ENCODE results near the gene TRAF3. TPM values are rescaled to one million over a fixed set of nuclear protein-coding genes. Genes with fewer than 3 reads are reported as not detected.

The TRAF3 gene
- total RNA-seq, 1 donor from 2014 or later = 25.9 TPM

DNA sequence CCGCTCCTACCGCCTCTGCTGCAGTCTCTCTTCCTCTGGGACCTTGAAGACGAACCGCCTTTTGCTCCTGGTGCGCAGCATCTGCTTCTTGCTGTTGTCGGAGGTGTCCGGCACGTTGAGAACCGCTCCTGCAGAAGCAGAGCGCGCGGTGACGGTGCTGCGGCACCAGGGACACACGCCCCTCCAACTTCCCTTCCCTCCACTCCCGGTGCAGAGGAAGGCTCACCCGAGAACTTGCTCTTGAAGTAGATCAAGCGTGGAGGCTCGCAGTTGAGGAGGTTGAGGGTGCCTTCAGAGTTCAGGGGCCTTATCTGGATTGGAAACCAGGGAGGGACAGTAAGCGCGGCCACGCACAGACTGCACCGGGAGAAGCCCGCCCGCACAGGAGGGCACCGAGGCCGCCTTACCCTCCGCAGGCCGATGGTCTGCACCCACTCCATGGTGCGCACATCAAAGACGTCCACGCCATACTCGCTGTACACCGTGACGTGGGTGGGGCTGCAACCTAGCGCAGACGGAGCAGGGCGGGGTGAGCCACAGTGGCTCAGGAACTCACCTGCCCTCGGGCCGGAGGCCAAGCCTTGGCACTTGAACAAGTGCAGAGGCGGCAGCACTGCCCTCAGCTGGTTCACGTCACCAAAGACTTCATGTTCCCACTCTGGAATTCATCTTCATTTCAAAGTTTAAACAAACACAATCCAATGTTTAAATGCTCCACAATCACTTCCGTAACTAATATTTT lies 162.7 kb downstream of the TRAF3 start:
- Histone ChIP-seq H3K27me3 (ENCODE audit: insufficient read depth, low read length) (no peaks in the 10 kb centered on the region), H3K4me1 (ENCODE audit: insufficient read depth, low read length) (no peaks in the 10 kb centered on the region), H3K36me3 (ENCODE audit: insufficient read depth, low read length) (peaks cover 31% of the 10 kb centered on the region), H3K9me3 (ENCODE audit: insufficient read depth, low read depth, low read length) (no peaks in the 10 kb centered on the region), H3K27ac (ENCODE audit: low read depth, low read length) (no peak overlapping the region), H4K20me1 (ENCODE audit: insufficient read depth, low read length) (peaks cover 37% of the 10 kb centered on the region), H3K4me3 (ENCODE audit: insufficient read depth, low read depth, low read length) (no peak overlapping the region), H3K9ac (ENCODE audit: low read length) (no peak overlapping the region), H3K4me2 (ENCODE audit: low read length) (no peak overlapping the region), H2AFZ (ENCODE audit: low read depth, low read length) (no peak overlapping the region), H3K79me2 (ENCODE audit: insufficient read depth, low read length) (no peaks in the 10 kb centered on the region)
- DNase-seq (ENCODE audit: low read depth) (no peak), FAIRE-seq (no peak)
- no peak for TF ChIP-seq EZH2 (IDR thresholded peaks at IDR 0.05; ENCODE audit: insufficient read depth, low read length)
- TF ChIP-seq, protein P1, sequence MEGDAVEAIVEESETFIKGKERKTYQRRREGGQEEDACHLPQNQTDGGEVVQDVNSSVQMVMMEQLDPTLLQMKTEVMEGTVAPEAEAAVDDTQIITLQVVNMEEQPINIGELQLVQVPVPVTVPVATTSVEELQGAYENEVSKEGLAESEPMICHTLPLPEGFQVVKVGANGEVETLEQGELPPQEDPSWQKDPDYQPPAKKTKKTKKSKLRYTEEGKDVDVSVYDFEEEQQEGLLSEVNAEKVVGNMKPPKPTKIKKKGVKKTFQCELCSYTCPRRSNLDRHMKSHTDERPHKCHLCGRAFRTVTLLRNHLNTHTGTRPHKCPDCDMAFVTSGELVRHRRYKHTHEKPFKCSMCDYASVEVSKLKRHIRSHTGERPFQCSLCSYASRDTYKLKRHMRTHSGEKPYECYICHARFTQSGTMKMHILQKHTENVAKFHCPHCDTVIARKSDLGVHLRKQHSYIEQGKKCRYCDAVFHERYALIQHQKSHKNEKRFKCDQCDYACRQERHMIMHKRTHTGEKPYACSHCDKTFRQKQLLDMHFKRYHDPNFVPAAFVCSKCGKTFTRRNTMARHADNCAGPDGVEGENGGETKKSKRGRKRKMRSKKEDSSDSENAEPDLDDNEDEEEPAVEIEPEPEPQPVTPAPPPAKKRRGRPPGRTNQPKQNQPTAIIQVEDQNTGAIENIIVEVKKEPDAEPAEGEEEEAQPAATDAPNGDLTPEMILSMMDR (IDR thresholded peaks at IDR 0.05; ENCODE audit: insufficient read depth, low read depth, low read length) = no peak
- Mint-ChIP-seq H3K27ac (ENCODE audit: unreplicated experiment) (no peak overlapping the region), H3K27me3 (ENCODE audit: low read depth, unreplicated experiment) (no peaks in the 10 kb centered on the region), H3K4me3 (ENCODE audit: unreplicated experiment) (no peak overlapping the region), H3K9me3 (ENCODE audit: unreplicated experiment) (no peaks in the 10 kb centered on the region), H3K36me3 (ENCODE audit: low read depth, unreplicated experiment) (peaks cover 33% of the 10 kb centered on the region), H3K4me1 (ENCODE audit: low read depth, unreplicated experiment) (peaks cover 7% of the 10 kb centered on the region)

DNA sequence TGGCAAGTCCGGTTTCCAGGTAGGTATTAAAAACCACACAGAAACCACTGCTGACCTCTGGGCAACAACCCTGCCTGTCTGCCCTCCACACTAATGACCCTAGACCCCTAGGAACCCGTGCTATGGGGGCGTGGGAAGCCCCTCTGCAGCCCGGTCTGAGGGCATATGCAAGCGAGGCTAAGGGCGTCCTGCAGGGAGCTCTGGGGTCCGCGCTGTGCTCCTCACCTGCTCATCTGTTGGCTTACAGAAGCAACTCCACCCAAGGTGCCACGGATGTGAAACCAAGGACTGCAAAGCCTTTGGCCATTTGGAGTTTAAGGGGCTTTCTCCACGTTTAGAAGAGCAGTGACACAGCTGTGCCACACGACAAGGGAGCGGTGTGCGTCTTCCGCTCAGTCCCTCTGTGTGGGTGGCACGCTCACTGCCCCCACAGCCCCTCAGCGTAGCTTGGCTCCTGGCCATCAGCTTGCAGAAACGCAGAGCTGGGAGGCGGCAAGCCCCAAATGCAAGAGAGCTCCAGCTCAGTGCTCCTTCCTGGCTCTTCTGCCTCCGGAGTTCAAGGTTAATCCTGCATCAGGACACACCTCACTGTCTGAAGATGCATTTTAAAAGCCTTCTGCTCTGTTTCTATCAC lies 163.6 kb downstream of the TRAF3 start:
- Histone ChIP-seq H3K4me3 (ENCODE audit: insufficient read depth, low read depth, low read length) (no peak overlapping the region), H3K27ac (ENCODE audit: low read depth, low read length) (no peak overlapping the region), H3K9me3 (ENCODE audit: insufficient read depth, low read depth, low read length) (no peaks in the 10 kb centered on the region), H4K20me1 (ENCODE audit: insufficient read depth, low read length) (peaks cover 31% of the 10 kb centered on the region), H3K9ac (ENCODE audit: low read length) (no peak overlapping the region), H3K79me2 (ENCODE audit: insufficient read depth, low read length) (no peaks in the 10 kb centered on the region), H3K4me1 (ENCODE audit: insufficient read depth, low read length) (peaks cover 8% of the 10 kb centered on the region), H3K4me2 (ENCODE audit: low read length) (no peak overlapping the region), H2AFZ (ENCODE audit: low read depth, low read length) (no peak overlapping the region), H3K36me3 (ENCODE audit: insufficient read depth, low read length) (peaks cover 39% of the 10 kb centered on the region), H3K27me3 (ENCODE audit: insufficient read depth, low read length) (no peaks in the 10 kb centered on the region)
- no peak for DNase-seq (ENCODE audit: low read depth)
- H3K4me3 Mint-ChIP-seq (ENCODE audit: unreplicated experiment) = no peak overlapping the region
- H3K27me3 Mint-ChIP-seq (ENCODE audit: low read depth, unreplicated experiment) = no peaks in the 10 kb centered on the region
- H3K27ac Mint-ChIP-seq (ENCODE audit: unreplicated experiment) = no peak overlapping the region
- no peaks in the 10 kb centered on the region for H3K9me3 Mint-ChIP-seq (ENCODE audit: unreplicated experiment)
- H3K4me1 Mint-ChIP-seq (ENCODE audit: low read depth, unreplicated experiment) = peaks cover 15% of the 10 kb centered on the region
- no peak for FAIRE-seq
- TF ChIP-seq, protein P1 (IDR thresholded peaks at IDR 0.05; ENCODE audit: insufficient read depth, low read depth, low read length) = no peak
- TF ChIP-seq EZH2 (IDR thresholded peaks at IDR 0.05; ENCODE audit: insufficient read depth, low read length) = no peak
- peaks cover 38% of the 10 kb centered on the region for H3K36me3 Mint-ChIP-seq (ENCODE audit: low read depth, unreplicated experiment)

All from astrocyte (in vitro differentiated cells and primary cell).